Stimulated activated memory B cell treated with anti-CD40 and anti-IgM and Interleukin-4, amounts not matched to agents 10 μg/mL and 1 μg/mL and 100 μg/mL, for 72 hours (primary cell): ENCODE data around the gene MCMBP.
A peak's percentile ranks its signal among the peaks of the same experiment; 100 is the strongest.
"Not testable (repeated sequence)": the region's sequence is repeated elsewhere in the genome, so short reads cannot be mapped to it uniquely, and the experiment has no call there.

ENCODE experiments used
- ATAC-seq: fragments of 150-1000 bp; cut with Tn5 transposase; 2 replicates; pipeline ENCODE4 v1.10.0; 2021
- H3K27ac Mint-ChIP-seq: one replicate; pipeline ENCODE4 v1.8.0; 2022; ENCODE audit warnings: mild to moderate bottlenecking, mixed read lengths
- H3K27me3 Mint-ChIP-seq: one replicate; pipeline ENCODE4 v1.8.0; 2022; ENCODE audit warnings: mixed read lengths
- H3K36me3 Mint-ChIP-seq: one replicate; pipeline ENCODE4 v1.8.0; 2022; ENCODE audit warnings: mixed read lengths
- H3K4me1 Mint-ChIP-seq: one replicate; pipeline ENCODE4 v1.8.0; 2022; ENCODE audit warnings: mixed read lengths
- H3K4me3 Mint-ChIP-seq: one replicate; pipeline ENCODE4 v1.8.0; 2022; ENCODE audit warnings: mild to moderate bottlenecking, moderate library complexity, mixed read lengths
- H3K9me3 Mint-ChIP-seq: one replicate; pipeline ENCODE4 v1.8.0; 2022; ENCODE audit warnings: mixed read lengths

The MCMBP gene

GRCh38 chr10:119796039-119796438 lies 76.6 kb downstream of the MCMBP start:
- H3K27ac Mint-ChIP-seq = no peak overlapping the region
- ATAC-seq = no peak
- H3K4me1 Mint-ChIP-seq = peaks cover 11% of the 10 kb centered on the region
- H3K27me3 Mint-ChIP-seq = no peaks in the 10 kb centered on the region
- H3K36me3 Mint-ChIP-seq = peaks cover 52% of the 10 kb centered on the region
- H3K9me3 Mint-ChIP-seq = no peaks in the 10 kb centered on the region
- no peak overlapping the region for H3K4me3 Mint-ChIP-seq

- not testable (repeated sequence) for H3K9me3 Mint-ChIP-seq, H3K4me3 Mint-ChIP-seq, H3K27ac Mint-ChIP-seq, H3K27me3 Mint-ChIP-seq, ATAC-seq
- H3K4me1 Mint-ChIP-seq = peaks cover 11% of the 10 kb centered on the region
- H3K36me3 Mint-ChIP-seq = peaks cover 50% of the 10 kb centered on the region
These were observed 77.5 kb downstream of the MCMBP start for GRCh38 chr10:119795101-119795500.

GRCh38 chr10:119786117-119786769 lies 86.4 kb downstream of the MCMBP start:
- no peak for ATAC-seq
- H3K4me3 Mint-ChIP-seq = no peak overlapping the region
- peaks cover 66% of the 10 kb centered on the region for H3K4me1 Mint-ChIP-seq
- no peaks in the 10 kb centered on the region for H3K9me3 Mint-ChIP-seq
- H3K27ac Mint-ChIP-seq = no peak overlapping the region
- peaks cover 58% of the 10 kb centered on the region for H3K36me3 Mint-ChIP-seq
- H3K27me3 Mint-ChIP-seq = no peaks in the 10 kb centered on the region

- peak; percentile 62 for ATAC-seq
- no peaks in the 10 kb centered on the region for H3K9me3 Mint-ChIP-seq
- H3K36me3 Mint-ChIP-seq = peaks cover 45% of the 10 kb centered on the region
- H3K4me3 Mint-ChIP-seq = peak overlapping the region; percentile 0
- H3K4me1 Mint-ChIP-seq = peaks cover 51% of the 10 kb centered on the region
- no peak overlapping the region for H3K27ac Mint-ChIP-seq
- no peaks in the 10 kb centered on the region for H3K27me3 Mint-ChIP-seq
These were observed 88.1 kb downstream of the MCMBP start for GRCh38 chr10:119784340-119785067.

GRCh38 chr10:119783665-119784027 lies 89.0 kb downstream of the MCMBP start:
- Mint-ChIP-seq H3K9me3 (no peaks in the 10 kb centered on the region), H3K4me1 (peaks cover 53% of the 10 kb centered on the region), H3K4me3 (peak overlapping the region; percentile 48), H3K27ac (peak overlapping the region; percentile 22), H3K36me3 (peaks cover 48% of the 10 kb centered on the region), H3K27me3 (no peaks in the 10 kb centered on the region)
- no peak for ATAC-seq

- H3K4me1 Mint-ChIP-seq = peaks cover 56% of the 10 kb centered on the region
- no peak overlapping the region for H3K4me3 Mint-ChIP-seq
- no peaks in the 10 kb centered on the region for H3K9me3 Mint-ChIP-seq
- H3K27ac Mint-ChIP-seq = peak overlapping the region; percentile 22
- no peak for ATAC-seq
- no peaks in the 10 kb centered on the region for H3K27me3 Mint-ChIP-seq
- H3K36me3 Mint-ChIP-seq = peaks cover 48% of the 10 kb centered on the region
These were observed 89.5 kb downstream of the MCMBP start for GRCh38 chr10:119782981-119783664.

GRCh38 chr10:119781498-119781897 lies 91.1 kb downstream of the MCMBP start:
- no peaks in the 10 kb centered on the region for H3K9me3 Mint-ChIP-seq
- no peak overlapping the region for H3K27ac Mint-ChIP-seq
- H3K4me1 Mint-ChIP-seq = peaks cover 50% of the 10 kb centered on the region
- peaks cover 36% of the 10 kb centered on the region for H3K36me3 Mint-ChIP-seq
- H3K27me3 Mint-ChIP-seq = no peaks in the 10 kb centered on the region
- no peak overlapping the region for H3K4me3 Mint-ChIP-seq
- no peak for ATAC-seq

GRCh38 chr10:119780879-119781480 lies 91.7 kb downstream of the MCMBP start:
- Mint-ChIP-seq H3K27ac (no peak overlapping the region), H3K27me3 (no peaks in the 10 kb centered on the region), H3K9me3 (no peaks in the 10 kb centered on the region), H3K4me3 (no peak overlapping the region), H3K36me3 (peaks cover 36% of the 10 kb centered on the region), H3K4me1 (peaks cover 50% of the 10 kb centered on the region)
- no peak for ATAC-seq
